H1 (cell line): ENCODE data around the gene AURKB.
A peak's percentile ranks its signal among the peaks of the same experiment; 100 is the strongest.

Experiments used
- ASH2L ChIP-seq: fragments of 200-600, 300-600 bp; sonication (generic); IDR thresholded peaks from one replicate; pipeline ENCODE4 v1.7.1; 2017; ENCODE audit warnings: low read length
- CEBPB ChIP-seq: IDR thresholded peaks from 2 replicates; pipeline ENCODE4 v1.6.1; 2012; ENCODE audit warnings: low read depth, low read length
- CTCF ChIP-seq, 3 experiments: IDR thresholded peaks; 1 replicate in 2 of 3; 2 replicates in 1 of 3; pipeline versions ENCODE4 v1.5.1 to v1.6.1; 2011; ENCODE audit warnings: low read length in 3 of 3, mild to moderate bottlenecking in 3 of 3, inconsistent platforms in 2 of 3, low read depth in 1 of 3, moderate library complexity in 1 of 3; ENCODE audit not compliant: insufficient read depth in 1 of 3; ENCODE audit errors: control extremely low read depth in 1 of 3
- EP300 ChIP-seq, 2 experiments: IDR thresholded peaks; 1 replicate in 1 of 2; 2 replicates in 1 of 2; pipeline ENCODE4 v1.6.1; 2011 to 2012; ENCODE audit warnings: low read depth in 2 of 2, low read length in 2 of 2, mild to moderate bottlenecking in 2 of 2, borderline replicate concordance in 1 of 2, inconsistent platforms in 1 of 2, moderate library complexity in 1 of 2
- EZH2 ChIP-seq: fragments of 200-600 bp; sonication (generic); IDR thresholded peaks from 2 replicates; pipeline ENCODE4 v1.7.1; 2012; ENCODE audit warnings: low read depth, mild to moderate bottlenecking, moderate library complexity, low read length, inconsistent platforms; ENCODE audit not compliant: severe bottlenecking
- MAX ChIP-seq: IDR thresholded peaks from 2 replicates; pipeline ENCODE4 v1.6.1; 2012; ENCODE audit warnings: inconsistent platforms
- POLR2A ChIP-seq, 2 experiments: IDR thresholded peaks; 1 replicate in 1 of 2; 2 replicates in 1 of 2; pipeline ENCODE4 v1.6.1; 2011; ENCODE audit warnings: low read depth in 2 of 2, low read length in 2 of 2, mild to moderate bottlenecking in 2 of 2; ENCODE audit errors: control extremely low read depth in 1 of 2
- POLR2AphosphoS5 ChIP-seq: IDR thresholded peaks from 2 replicates; pipeline ENCODE4 v1.6.1; 2011; ENCODE audit warnings: low read depth, low read length
- SP1 ChIP-seq: IDR thresholded peaks from 2 replicates; pipeline ENCODE4 v1.6.1; 2011; ENCODE audit warnings: low read depth, low read length
- TAF7 ChIP-seq: optimal IDR thresholded peaks from 2 replicates; pipeline ENCODE3; 2011; ENCODE audit warnings: low read depth, mild to moderate bottlenecking, inconsistent platforms, low read length, moderate library complexity, borderline replicate concordance
- TBP ChIP-seq: IDR thresholded peaks from 2 replicates; pipeline ENCODE4 v1.6.1; 2011; ENCODE audit warnings: low read depth, low read length, improper control_type of control experiment

GRCh38 chr17:8155231-8155995, 55.0 kb downstream of the AURKB start:
- no peak for TF ChIP-seq TAF7
- TF ChIP-seq EP300 (IDR thresholded peaks at IDR 0.05; ENCODE audit: borderline replicate concordance in 1 of 2, low read depth in 2 of 2, low read length in 2 of 2) = no peak
- no peak for TF ChIP-seq MAX
- no peak for TF ChIP-seq CTCF (IDR thresholded peaks at IDR 0.05; ENCODE audit: control extremely low read depth in 1 of 3, insufficient read depth in 1 of 3, low read depth in 1 of 3, low read length in 3 of 3)
- TF ChIP-seq SP1 = no peak
- no peak for TF ChIP-seq ASH2L
- no peak for TF ChIP-seq EZH2
- TF ChIP-seq CEBPB = no peak
- TF ChIP-seq POLR2A (IDR thresholded peaks at IDR 0.05; ENCODE audit: control extremely low read depth in 1 of 2, low read depth in 2 of 2, low read length in 2 of 2) = peak in 1 of 2 experiments; percentile 28; a peak in 1 of 3 replicates
- no peak for TF ChIP-seq TBP
- TF ChIP-seq POLR2AphosphoS5 = no peak
